ENCODE data around the gene FAXDC2. TPM values are rescaled to one million over a fixed set of nuclear protein-coding genes. Genes with fewer than 3 reads are reported as not detected.

FAXDC2 gene
- total and polyA plus RNA-seq, 10 of the 15 experiments (the other 5 are each of a cell fraction or from before 2014, with no cell fraction given): 0.13 to 1.8 (median 0.35) TPM

DNA sequence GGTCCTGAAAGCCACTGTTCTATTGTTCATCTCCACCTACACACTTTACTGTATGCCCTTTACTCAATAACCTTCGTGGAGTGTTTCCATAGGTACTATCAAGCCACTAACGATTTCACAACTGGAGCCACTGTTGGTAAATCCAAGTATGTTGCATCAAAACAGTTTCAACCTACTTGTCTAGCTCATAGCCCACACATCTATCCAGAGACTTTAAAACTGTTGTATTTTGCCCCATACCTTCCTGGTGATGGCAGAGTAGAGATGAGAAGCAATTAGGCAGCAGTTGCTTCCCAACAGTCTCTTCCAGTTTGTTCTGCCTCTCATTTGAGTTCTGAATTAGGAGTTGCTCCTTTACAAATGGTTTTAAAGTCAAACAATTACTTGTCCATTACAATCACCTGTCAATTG is 607 bp downstream of the FAXDC2 start (continued):
- TF ChIP-seq MEF2B (IDR thresholded peaks at IDR 0.05; ENCODE audit: partially characterized antibody, poor library complexity, severe bottlenecking) (no peak), IRF4 (IDR thresholded peaks at IDR 0.05; ENCODE audit: low read depth, low read length) (no peak), ZNF217 (IDR thresholded peaks at IDR 0.05) (no peak)
- TF ChIP-seq, protein P1, sequence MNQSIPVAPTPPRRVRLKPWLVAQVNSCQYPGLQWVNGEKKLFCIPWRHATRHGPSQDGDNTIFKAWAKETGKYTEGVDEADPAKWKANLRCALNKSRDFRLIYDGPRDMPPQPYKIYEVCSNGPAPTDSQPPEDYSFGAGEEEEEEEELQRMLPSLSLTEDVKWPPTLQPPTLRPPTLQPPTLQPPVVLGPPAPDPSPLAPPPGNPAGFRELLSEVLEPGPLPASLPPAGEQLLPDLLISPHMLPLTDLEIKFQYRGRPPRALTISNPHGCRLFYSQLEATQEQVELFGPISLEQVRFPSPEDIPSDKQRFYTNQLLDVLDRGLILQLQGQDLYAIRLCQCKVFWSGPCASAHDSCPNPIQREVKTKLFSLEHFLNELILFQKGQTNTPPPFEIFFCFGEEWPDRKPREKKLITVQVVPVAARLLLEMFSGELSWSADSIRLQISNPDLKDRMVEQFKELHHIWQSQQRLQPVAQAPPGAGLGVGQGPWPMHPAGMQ (IDR thresholded peaks at IDR 0.05; ENCODE audit: borderline replicate concordance): no peak

- no peaks in the 10 kb centered on the region for H3K36me3 ChIP-seq (ENCODE audit: control insufficient read depth in 2 of 2, insufficient read depth in 2 of 2, low read length in 1 of 2)
- no peak overlapping the region for H3K27ac ChIP-seq (ENCODE audit: control insufficient read depth, insufficient read depth)
- no peak overlapping the region for H3K4me3 ChIP-seq
- no peak overlapping the region for H2AFZ ChIP-seq (ENCODE audit: control insufficient read depth, low read depth, low read length)
- H3K9me3 ChIP-seq (replicated peaks; ENCODE audit: control insufficient read depth, insufficient read depth, low read length): no peaks in the 10 kb centered on the region
- ChIA-PET RAD21 (ENCODE audit: unreplicated experiment) (no interaction called here), POLR2A (no interaction called here), CTCF (interaction anchor here (1.2 kb wide), 1 partner anchor 9 kb away, joined by 3 read pairs; no protein-coding TSS in a partner anchor), SMC1A (ENCODE audit: uncharacterized antibody, unreplicated experiment) (no interaction called here)
- no peaks in the 10 kb centered on the region for H3K4me1 ChIP-seq (ENCODE audit: control insufficient read depth, insufficient read depth, low read length)
- H3K27me3 ChIP-seq (replicated peaks in 1 of 2; ENCODE audit: control insufficient read depth in 2 of 2, insufficient read depth in 2 of 2, low read length in 1 of 2): no peaks in the 10 kb centered on the region
- TF ChIP-seq DPF2 (IDR thresholded peaks at IDR 0.05) (no peak), BCL11A (IDR thresholded peaks at IDR 0.05; ENCODE audit: low read depth, low read length) (no peak)
- H3K9ac ChIP-seq (ENCODE audit: control insufficient read depth, insufficient read depth, low read length): no peak overlapping the region
- H3K79me2 ChIP-seq (ENCODE audit: control insufficient read depth, insufficient read depth, low read length): no peaks in the 10 kb centered on the region
- FAIRE-seq: no peak
- H4K20me1 ChIP-seq (ENCODE audit: control insufficient read depth, insufficient read depth): no peaks in the 10 kb centered on the region
- no peak for ATAC-seq
- DNase-seq (ENCODE audit: low read depth, low spot score): no peak
- intact Hi-C loops (cut with micrococcal nuclease; ENCODE audit: unreplicated experiment) (no loop called here), in situ Hi-C loops (cut with MboI) (no loop called here)
- BruUV-seq (replicated peaks): no TSS peak
- 50% methylated on average over 6 of the region's 6 CpGs for WGBS (ENCODE audit: insufficient coverage, insufficient replicate concordance, low lambda C conversion rate, missing lambda C conversion rate)
- H3K4me2 ChIP-seq (ENCODE audit: control insufficient read depth, insufficient read depth): no peak overlapping the region
Measured at GRCh38 chr5:154849264-154849785, 1.1 kb downstream of the FAXDC2 start.
